IMR-90 (cell line): Measurements from ENCODE around the gene C9orf152.
"Not testable (repeated sequence)": the region's sequence is repeated elsewhere in the genome, so short reads cannot be mapped to it uniquely, and the experiment has no call there.

Experiments used
- CEBPB ChIP-seq: IDR thresholded peaks from 2 replicates; pipeline ENCODE4 v1.6.1; 2012; ENCODE audit warnings: low read depth, low read length, improper control_type of control experiment
- CTCF ChIP-seq: conservative IDR thresholded peaks from 2 replicates; pipeline ENCODE4 v1.5.1; 2012; ENCODE audit warnings: mild to moderate bottlenecking, low read depth, low read length, improper control_type of control experiment
- ELK1 ChIP-seq: fragments of 150-350 bp; IDR thresholded peaks from 2 replicates; pipeline ENCODE4 v1.6.1; 2016; ENCODE audit warnings: low read depth, mild to moderate bottlenecking, low read length, moderate library complexity, borderline replicate concordance
- MAZ ChIP-seq: IDR thresholded peaks from 2 replicates; pipeline ENCODE4 v1.6.1; 2012; ENCODE audit warnings: low read depth, mild to moderate bottlenecking, low read length, improper control_type of control experiment, moderate library complexity, borderline replicate concordance
- POLR2A ChIP-seq: IDR thresholded peaks from 2 replicates; pipeline ENCODE4 v1.6.1; 2012; ENCODE audit warnings: mild to moderate bottlenecking, low read depth, low read length
- RAD21 ChIP-seq: IDR thresholded peaks from 2 replicates; pipeline ENCODE4 v1.6.1; 2012; ENCODE audit warnings: low read length, improper control_type of control experiment
- RCOR1 ChIP-seq: IDR thresholded peaks from 2 replicates; pipeline ENCODE4 v1.6.1; 2012; ENCODE audit warnings: mild to moderate bottlenecking, low read length, improper control_type of control experiment; ENCODE audit not compliant: insufficient replicate concordance
- RFX5 ChIP-seq: IDR thresholded peaks from 2 replicates; pipeline ENCODE4 v1.8.0; 2012; ENCODE audit warnings: low read depth, mild to moderate bottlenecking, low read length, moderate library complexity

- not testable (repeated sequence) for TF ChIP-seq CTCF, POLR2A, RAD21, ELK1, CEBPB, MAZ, RCOR1, RFX5
Observed at GRCh38 chr9:110251770-110252169, 43.8 kb upstream of the C9orf152 start.
